Non-pigmented ciliary epithelial cell (primary cell): Measurements from ENCODE around the gene STOML3.

Experiments
- DNase-seq: peaks from one replicate; pipeline ENCODE4 v3.0.0-alpha.2; 2010; ENCODE audit warnings: low read depth

Gene STOML3

DNA sequence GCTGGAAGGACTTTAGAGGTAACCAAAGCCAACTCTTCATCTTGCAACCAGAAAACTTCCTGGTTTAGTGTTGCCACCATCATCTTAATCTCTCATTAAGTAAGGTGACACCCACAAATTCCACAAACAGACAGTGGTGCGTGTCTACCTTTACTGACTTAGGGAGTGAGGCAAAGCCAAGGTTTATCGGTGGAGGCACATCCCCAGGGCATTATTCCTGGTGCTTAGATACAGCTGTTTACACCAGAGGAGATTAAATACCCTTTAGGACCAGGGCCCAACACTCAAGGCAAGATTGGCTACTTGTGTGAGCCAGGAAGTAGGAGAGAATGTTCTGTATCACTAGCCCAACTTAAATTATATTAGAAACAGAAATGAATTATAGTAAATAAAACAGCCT, 9.5 kb downstream of the STOML3 start:
- DNase-seq = no peak

DNA sequence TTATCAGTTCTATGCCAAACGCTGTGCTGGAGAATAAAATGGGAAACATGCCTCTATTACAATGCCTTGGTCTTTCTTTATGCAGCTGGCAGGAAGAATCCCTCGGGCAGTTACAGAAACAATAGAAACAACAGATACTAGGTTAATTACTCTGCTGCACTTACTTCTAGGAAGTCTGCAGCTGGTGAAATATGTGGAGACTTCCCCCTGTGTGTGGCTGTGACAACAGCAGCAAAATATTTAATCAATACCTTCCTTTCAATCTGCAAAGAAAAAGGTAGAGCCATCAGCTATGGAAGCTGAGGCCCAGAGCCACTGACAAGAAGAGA, 9.9 kb downstream of the STOML3 start:
- DNase-seq = no peak

DNA sequence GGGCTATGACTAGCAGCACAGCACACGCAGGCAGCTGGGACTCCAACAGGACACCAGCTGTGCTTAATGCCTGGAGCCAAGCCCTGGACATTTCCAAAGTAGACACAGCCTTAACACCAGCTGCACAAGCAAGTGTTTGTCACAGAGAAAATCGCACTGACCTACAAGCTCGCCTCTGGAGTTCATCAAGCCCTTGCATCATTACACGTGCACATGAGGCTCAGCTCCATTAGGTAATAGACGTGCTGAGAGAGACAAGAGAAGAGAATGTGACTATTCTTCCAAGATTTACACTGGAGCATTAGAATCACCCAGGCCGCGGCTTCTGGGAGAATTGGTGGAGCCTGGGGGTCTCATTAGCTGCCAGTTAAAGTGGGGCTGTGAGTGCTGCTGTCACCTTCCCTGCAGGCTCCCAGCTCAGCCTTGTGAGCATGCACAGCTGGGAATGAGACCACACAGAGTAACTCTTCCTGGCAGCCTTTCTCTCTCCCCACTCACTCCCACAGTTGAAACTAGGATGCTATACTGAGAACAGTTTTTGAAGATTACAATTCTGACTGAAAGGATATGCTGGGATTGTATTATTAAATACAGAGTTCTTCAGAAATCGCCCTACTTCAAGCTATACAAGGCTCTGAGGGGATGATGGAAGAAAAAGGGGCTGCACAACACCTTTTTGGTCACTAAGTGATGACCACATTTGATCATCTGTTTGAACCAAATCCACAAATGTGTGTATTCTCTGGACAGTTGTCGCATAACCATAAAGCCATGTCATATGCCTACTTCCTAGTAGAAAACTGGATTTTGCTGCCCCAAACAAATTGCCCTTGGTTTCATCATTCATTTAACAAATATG, 10.5 kb downstream of the STOML3 start:
- DNase-seq = no peak

DNA sequence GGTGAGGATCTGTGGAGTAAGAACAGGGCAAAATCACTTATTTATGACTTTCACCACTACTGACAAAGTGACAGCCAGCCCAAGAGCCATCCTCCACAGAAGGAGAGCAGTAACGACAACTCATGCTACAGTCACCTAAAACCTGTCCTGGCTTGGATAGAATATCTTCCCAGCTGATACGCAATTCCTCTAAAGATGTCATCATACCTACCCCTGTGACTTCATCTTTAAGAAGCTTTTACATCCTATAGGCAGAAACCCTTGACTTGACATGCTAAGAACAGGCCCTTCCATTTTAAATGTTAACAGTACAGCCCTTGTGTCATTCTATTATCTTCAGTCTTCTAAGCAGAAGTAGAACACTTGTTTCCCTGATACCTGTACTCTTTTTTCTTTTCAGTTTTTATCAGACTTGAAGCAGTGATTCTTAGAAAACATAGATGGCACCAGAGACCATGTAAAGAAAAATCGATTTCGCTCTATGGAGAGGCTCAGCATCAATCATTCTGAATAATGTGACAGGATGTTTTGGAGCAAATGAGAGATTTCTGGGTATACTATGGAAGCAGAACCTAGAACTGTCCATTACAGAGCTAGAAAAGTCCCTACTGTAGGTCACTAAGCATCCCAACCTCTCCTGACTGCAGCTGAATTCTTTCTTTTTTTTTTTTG, 20.1 kb downstream of the STOML3 start:
- no peak for DNase-seq

DNA sequence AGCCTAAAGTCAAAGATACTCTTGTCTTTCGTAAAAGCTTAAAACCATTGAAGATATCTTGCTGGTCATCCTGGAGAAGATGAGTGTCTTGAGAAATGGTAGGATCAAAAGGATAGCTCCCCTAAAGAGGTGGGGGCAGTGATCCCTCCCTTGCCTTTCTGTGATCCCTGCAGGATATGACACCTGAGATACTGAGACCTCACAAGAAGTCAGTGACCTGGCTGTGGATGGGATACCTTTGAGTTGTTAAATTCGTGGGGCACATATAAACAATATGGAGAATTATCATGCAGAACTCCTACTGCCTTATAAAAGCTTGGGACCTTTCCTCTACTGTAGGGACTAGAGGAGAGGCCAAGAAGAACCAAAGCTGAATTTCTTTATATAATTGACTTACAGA, 21.4 kb downstream of the STOML3 start:
- no peak for DNase-seq

DNA sequence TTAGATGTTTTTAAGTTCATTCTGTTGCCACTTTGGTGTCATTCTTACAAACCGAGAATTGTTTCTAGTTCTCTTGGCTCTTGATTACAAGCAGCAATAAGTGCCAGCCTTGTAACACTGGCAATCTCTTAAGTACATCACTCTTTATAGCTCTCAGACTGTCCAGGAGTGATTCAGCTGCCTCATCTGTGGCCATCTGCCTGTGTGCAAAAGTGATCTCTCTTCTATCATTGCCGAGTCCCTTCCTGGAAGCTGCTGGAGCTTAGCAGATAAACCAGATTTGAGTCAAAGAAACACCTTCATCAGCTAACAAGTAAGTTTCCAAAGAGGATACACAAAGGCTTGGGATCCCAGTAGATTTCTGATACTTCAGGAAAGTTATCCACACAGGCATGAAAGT, 23.2 kb downstream of the STOML3 start:
- DNase-seq = no peak

DNA sequence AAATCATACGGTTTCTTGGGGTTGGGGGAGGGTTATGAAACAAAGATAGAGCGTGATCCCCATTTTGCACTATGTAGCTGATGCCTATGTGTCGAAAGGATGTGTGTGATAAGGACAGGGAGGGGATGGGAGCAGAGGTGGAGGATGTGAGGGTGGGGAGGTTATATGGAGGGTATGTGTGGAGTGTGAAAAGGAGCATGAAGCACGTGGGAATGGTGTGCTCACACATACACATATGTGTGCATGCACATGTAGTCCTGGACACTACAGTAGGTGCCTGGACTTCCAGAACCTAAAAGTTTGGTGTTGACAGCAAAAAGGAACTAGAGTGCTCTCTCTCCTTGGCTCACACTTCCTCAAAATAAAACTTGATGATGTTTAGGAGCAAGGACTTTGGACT, 25.4 kb downstream of the STOML3 start:
- no peak for DNase-seq

DNA sequence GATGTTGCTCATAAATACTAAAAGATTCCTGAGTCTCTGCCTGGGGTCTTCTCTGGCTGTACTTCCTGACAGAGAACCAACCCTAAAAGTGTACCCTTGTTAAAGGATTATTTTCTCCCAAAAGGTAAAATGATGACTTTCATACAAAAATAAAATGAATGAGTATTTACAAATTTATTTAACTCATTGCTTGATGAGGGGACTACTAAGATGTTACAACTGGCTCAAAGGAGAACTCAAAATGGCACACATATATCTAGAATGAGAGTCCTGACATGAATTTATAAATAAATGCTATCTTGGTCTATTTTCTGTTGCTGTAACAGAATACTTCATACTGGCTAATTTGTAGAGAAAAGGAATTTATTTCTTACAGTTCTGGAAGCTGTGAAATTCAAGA, 30.5 kb downstream of the STOML3 start:
- DNase-seq = no peak

DNA sequence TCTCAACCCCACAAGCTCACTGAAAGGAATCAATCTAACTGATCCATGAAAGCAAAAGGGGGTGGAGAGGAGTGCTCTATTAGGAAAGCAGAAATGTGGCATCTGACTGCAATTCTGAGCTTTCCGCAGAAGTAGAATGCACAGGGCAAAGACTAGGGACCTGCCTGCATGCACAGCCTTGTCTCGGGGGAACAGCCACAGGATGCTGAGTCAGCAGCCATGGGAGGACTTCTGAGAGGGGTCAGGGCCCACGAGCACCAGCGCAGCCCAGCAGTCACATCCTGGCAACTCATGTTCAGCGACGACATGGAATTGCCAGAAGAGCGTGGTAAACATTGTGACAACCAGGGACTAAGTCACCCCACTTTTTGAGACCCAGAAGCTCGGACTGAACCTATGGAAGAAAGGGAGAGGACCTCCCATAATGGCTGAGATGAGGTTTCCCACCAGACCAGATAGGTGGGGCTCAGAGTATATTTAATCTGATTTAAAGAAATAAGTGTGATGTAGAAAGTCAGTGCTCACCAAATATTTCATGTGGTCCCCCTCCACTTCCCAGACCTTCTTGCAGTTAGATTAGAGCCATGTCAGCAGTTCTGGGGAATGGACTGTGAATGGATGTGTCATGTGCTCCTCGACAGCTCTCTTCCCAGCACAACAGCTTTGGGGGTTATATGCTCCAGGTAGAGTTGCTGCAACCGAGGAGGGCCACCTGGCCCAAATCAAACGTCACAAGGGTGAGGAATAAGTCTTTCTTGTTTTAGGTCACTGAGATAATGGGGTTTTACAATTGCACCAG, 32.6 kb downstream of the STOML3 start:
- DNase-seq = no peak

DNA sequence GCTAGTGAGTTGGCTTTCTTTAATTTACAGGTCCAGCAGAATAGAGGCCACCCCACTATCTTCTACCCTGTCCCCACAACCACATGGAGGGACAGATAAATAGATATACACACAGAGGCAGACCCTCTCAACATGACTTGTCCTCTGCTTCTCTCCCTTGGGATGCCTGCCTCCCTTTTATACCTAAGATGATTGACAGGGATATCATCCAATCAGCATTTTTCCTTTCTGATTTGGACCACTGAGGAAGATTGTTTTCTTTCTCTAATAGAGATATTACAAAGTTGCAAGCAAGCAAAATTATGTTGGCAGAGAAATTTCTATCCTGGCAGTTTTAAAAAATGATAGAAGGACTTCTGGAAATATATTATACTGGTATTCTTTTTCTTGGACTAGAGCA, 35.8 kb downstream of the STOML3 start:
- DNase-seq = no peak

DNA sequence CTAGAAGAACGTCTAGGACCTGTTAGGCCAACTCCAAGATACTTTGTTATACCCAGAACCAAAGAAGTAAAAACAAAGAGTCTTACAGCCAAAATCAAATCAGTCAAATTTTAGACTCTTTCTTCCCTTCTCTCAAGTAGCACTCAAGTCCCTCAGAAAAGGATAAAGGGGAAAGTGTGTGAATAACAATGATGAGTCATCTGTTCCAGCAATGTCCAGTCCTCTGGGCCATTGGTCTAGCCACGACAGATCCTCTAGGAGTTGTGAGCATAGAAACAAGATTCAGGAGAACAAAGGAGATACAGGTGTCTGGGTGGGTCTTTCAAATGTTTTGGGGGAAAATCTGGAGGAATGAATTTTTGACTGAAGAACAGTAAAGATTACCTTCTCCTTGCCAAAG, 36.3 kb downstream of the STOML3 start:
- no peak for DNase-seq

DNA sequence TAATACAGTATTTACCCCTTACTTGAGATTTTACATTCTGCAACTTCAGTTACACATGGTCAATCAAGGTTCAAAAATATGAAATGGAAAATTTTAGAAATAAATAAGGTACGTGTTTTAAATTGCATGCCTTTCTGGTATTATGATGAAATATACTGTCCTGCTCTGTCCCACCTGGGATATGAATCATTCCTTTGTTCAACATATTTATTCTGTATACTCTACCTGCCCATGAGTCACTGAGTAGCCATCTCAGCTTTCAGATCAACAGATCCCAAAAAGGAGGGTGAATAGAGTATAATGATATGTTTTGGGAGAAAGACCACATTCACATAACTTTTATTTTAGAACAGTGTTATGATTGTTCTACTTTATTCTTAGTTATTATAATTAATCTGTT, 37.8 kb downstream of the STOML3 start:
- no peak for DNase-seq

DNA sequence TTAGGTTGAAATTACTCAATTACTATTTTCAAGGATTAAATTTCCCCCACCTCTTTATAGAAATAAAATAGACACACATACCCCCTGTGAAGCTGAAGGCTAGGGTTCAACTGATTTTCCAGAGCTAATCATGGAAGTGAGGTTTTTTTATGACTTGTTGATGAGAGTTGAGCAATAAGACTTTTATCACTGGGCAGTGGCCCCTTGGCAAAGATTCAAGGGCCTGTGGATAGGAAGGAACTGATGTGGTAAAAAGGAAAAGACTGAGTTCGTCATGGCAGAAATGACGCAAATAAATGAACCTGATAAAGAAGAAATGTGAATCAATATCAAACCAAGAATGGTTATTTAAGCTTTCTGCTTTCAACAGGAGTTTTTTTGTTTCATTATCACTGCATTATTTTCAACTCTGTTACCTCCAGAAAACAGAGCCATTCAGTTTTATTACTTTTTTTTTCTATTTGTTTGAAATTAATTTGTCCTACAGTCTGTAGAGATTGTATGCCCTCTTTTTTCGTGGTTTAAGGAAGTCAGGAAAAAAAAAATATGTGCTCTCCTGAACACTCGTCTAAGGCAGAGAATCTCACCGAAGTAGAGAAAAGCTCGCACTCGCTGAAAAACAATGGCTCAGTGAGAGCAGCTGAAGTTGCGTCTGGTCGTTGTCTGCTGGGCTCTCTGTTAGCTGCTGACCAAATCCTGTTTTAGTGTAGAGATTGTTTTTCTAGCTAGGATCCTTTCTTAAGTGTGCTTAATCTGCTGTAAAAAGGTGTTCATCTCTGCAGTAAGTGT, 38.9 kb downstream of the STOML3 start:
- DNase-seq = no peak

DNA sequence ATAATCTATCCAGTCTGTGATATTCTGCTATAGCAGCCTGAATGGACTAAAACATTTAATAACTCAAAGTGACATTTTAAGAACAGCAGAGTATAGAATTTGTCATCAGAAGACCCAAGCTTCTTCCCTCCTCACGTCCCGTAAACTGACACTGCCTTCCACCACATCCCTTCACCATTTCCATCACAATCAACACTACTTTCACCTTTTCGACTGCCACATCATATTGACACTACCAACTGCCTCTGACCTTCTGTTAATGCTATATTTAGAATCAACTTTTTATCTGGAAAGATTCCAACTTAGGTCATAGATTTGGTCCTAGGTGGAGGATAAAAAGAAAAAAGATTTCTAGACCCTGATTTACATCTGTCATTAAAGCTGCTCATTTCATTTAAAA, 39.6 kb downstream of the STOML3 start:
- DNase-seq = no peak

DNA sequence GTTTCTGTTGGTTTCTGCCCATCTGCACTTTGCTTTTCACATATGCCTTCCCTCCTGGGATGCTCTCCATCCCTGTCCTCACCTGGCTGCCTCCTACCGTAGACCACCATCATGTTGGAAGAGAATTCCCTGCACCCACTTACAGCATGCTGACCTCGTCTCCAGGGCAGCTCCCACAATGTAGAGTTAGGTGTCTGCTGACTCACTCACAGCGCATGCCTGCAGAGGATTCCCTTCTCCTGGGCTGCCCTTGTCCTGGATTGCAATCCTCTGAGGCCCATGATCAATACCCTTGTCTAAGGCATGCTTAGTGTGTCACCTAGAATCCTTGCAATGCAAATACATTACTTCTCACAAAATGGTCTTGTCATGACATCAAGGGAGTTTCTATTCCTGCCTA, 43.6 kb downstream of the STOML3 start:
- DNase-seq = no peak

DNA sequence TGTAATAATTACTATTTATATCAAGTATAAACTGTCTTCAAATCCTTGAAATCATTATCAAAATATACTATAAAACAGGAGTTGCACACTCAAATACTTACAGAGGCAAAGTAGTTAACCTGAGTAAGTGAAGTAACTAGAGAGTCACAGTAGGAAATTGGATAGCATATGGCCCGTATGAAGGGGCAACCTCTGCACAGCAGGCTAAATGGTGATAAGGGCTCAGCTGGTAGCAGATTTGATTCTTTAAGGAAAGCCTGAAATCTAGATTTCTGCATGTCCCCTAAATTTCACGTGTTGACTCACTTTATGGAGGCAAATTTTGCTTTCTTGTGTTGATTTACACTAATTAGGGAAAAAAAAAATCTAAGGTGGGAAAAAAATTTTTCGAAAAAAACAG, 46.4 kb downstream of the STOML3 start:
- DNase-seq = no peak

DNA sequence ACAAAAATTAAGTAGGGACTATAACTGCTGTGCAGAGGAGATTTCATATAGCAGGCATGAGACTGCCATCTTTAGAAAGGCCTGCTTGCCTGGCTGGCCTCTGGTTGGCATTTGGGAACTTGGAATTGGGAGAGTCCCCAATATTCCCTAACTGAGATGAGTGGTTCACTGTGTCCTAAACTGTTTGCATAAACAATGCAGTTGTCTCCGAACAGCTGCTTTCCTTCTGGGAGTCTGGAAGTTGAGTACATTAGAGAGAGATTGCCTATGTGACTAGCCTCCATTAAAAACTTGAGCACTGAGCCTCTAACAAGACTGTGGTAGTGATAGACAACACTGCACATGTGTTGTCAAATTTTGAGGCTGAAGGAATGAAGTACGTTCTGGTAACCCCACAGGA, 47.4 kb downstream of the STOML3 start:
- no peak for DNase-seq

DNA sequence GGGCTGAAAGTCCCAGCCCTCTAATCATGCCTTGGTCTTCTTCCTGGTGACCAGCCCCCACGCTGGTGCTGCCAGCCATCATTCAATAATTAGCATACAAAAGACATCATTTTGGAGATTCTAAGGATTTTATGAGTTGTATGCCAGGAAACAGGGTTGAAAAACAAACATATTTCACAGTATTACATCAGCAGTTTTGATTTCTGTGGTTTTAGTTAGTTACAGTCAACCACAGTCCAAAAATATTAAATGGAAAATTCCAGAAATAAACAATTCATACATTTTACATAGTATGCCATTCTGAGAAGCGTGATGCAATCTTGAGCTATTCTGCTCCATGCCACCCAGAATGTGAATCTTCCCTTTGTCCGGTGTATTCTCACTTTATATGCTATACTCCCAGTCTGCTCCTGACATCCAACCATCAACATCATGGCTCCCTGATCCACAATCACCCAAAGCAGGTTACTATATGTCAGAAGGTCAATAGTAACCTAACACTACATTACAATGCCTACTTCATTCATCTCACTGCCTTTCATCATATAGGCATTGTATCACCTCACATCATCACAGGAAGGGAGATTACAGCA, 49.2 kb downstream of the STOML3 start:
- DNase-seq = no peak

DNA sequence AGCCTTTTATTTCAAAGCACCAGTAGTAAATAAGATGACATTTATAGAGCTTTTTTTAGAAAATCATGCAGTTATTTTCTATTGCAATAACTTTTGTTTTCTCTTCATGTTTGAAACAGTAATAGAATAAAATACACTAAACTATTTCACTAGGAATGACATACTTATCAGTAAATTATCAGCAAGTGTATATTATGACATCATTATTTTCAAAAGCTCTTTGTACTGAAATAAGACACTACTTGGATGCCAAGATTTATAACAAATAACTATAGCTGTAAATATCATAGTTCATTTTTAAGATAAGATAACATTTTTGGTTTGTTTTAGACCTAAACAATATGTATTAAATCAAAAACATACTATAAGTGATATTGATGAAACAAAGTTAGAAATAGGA, 56.8 kb downstream of the STOML3 start:
- no peak for DNase-seq

DNA sequence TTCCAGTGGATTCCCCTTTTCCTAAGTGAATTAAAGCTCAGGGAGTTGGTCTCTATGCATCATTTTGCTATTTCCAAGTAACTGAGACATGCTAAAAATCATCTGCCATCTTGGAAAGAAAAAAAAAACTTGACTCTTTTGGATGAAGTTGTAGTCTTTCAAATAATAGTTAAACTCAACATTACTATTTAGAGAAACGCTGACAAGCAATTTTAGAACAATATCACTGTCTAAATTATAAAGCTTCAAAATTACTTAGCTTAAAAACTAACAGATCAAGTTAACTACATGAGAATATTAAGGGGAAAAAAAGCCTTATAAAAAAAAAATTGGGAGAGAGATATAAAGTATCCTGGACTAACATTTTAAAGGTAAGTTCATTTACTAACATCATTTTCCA, 68.5 kb downstream of the STOML3 start:
- DNase-seq = no peak

DNA sequence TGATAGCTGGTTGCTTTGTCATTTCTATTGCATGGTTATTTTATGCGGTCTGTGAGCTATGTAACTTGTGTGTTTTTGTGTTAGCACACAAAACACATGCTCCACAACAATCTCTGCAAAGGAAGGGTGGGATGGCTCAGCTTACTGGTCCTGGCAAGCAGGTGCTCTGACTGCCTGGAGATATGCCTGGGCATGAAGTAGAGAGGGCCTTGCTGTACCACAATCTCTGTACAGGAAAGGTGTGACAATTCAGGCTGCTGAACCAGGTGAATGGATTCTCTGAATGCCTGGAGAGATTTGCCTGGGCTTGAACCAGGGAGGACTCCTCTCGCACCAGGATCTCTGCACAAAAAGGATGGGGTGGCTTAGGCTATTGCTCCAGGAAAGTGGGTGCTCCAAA, 69.5 kb downstream of the STOML3 start:
- no peak for DNase-seq
